Measurements from ENCODE around the gene OTOF. TPM values are rescaled to one million over a fixed set of nuclear protein-coding genes. Genes with fewer than 3 reads are reported as not detected.

The OTOF gene
- total RNA-seq, 1 donor = not detected

DNA sequence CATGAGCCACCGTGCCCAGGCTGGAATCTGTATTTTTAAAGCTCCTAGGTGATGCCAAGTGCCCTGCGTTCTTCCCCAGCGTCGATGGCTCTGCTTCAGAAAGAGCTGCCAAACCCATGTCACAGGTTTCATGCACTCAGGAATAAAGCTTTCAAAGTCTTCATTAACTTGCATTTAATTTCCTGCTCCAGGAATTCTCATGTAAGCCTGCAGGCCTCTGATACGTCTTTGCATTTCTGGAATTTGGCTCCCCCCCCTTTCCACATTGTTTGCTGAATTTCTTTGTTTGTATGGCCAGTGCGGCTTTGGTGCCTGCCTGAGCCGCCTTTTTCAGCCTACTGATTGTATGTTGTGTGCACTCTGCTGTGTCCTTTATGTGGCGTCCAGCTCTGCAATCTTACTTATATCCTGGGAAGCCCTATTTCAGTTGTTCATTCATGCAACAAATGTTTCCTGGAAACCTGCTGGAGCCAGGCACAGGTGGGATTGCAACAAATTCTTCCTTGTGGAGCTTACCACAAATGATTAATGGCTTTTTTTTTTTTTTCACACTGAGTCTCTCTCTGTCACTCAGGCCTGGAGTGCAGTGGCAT, 17.9 kb upstream of the OTOF start:
- Histone ChIP-seq H2AFZ (ENCODE audit: low read length) (no peak overlapping the region), H4K20me1 (ENCODE audit: insufficient read depth, low read length) (no peaks in the 10 kb centered on the region), H3K36me3 (ENCODE audit: insufficient read depth, low read length) (no peaks in the 10 kb centered on the region), H3K27ac (ENCODE audit: low read depth, low read length) (no peak overlapping the region), H3K27me3 (ENCODE audit: insufficient read depth, low read length) (peaks cover 38% of the 10 kb centered on the region), H3K4me3 (ENCODE audit: insufficient read depth, low read length) (no peak overlapping the region), H3K9me3 (ENCODE audit: low read depth, low read length) (no peaks in the 10 kb centered on the region), H3K4me2 (ENCODE audit: insufficient read depth, low read length) (no peak overlapping the region), H3K4me1 (ENCODE audit: insufficient read depth, low read length) (no peaks in the 10 kb centered on the region), H3K79me2 (ENCODE audit: insufficient read depth, low read length) (no peaks in the 10 kb centered on the region)
- no peak for DNase-seq (ENCODE audit: insufficient read length, low spot score, missing footprints)
- no peak for TF ChIP-seq CTCF (IDR thresholded peaks at IDR 0.05; ENCODE audit: extremely low read depth, low read depth, low read length)

DNA sequence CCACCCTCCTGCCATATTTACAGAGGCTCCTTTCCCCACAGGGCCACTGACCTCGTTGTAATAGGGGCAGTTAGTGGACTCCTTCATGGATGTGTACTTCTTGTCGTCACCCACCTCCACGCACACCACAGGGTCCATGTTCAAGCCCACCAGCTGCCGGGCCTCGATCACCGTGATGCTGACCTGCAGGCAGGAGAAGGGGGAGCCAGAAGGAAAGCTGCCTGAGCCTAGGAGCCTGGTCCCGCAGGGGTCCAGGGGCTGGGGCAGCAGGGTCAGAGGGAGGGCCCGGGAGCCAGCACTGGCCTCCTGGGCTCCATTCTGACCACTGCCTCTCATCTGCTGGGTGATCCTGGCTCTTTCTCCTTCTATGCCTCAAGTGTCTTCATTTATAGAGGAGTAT, 17.0 kb upstream of the OTOF start:
- Histone ChIP-seq H3K27me3 (ENCODE audit: insufficient read depth, low read length) (peaks cover 32% of the 10 kb centered on the region), H3K36me3 (ENCODE audit: insufficient read depth, low read length) (no peaks in the 10 kb centered on the region)

DNA sequence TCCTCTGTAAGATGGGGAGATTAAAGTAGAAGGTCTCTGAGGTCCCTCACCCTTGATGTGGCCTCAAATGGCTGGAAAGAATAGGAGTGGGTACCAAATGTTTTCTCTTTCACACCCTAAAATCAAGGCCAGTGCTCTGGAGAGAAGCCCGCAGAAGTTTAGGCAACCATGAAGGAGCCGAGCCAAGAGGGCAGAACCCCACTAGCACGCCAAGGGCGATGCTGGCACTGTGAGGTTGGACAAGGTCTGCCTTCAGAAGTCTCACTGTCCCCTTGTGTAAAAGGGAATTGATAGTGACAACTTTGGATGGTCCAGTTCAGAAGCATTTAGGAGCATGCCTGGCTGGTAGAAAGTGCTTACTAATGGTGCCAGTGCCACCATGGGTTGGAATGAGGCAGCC, 16.3 kb upstream of the OTOF start:
- H3K4me2 ChIP-seq (ENCODE audit: insufficient read depth, low read length) = no peak overlapping the region
- no peak overlapping the region for H3K4me3 ChIP-seq (ENCODE audit: insufficient read depth, low read length)
- no peaks in the 10 kb centered on the region for H3K36me3 ChIP-seq (ENCODE audit: insufficient read depth, low read length)
- H3K79me2 ChIP-seq (ENCODE audit: insufficient read depth, low read length) = no peaks in the 10 kb centered on the region
- no peak for DNase-seq (ENCODE audit: insufficient read length, low spot score, missing footprints)
- no peak overlapping the region for H3K27ac ChIP-seq (ENCODE audit: low read depth, low read length)
- H3K4me1 ChIP-seq (ENCODE audit: insufficient read depth, low read length) = no peaks in the 10 kb centered on the region
- H3K27me3 ChIP-seq (ENCODE audit: insufficient read depth, low read length) = peaks cover 31% of the 10 kb centered on the region
- no peaks in the 10 kb centered on the region for H3K9me3 ChIP-seq (ENCODE audit: low read depth, low read length)
- H2AFZ ChIP-seq (ENCODE audit: low read length) = no peak overlapping the region
- H4K20me1 ChIP-seq (ENCODE audit: insufficient read depth, low read length) = no peaks in the 10 kb centered on the region
- TF ChIP-seq CTCF (IDR thresholded peaks at IDR 0.05; ENCODE audit: extremely low read depth, low read depth, low read length) = no peak

More for the DNA sequence above, 17.0 kb upstream of the OTOF start:
- no peak overlapping the region for H3K4me3 ChIP-seq (ENCODE audit: insufficient read depth, low read length)
- no peaks in the 10 kb centered on the region for H4K20me1 ChIP-seq (ENCODE audit: insufficient read depth, low read length)
- H3K79me2 ChIP-seq (ENCODE audit: insufficient read depth, low read length) = no peaks in the 10 kb centered on the region
- DNase-seq (ENCODE audit: insufficient read length, low spot score, missing footprints) = no peak
- H3K9me3 ChIP-seq (ENCODE audit: low read depth, low read length) = no peaks in the 10 kb centered on the region
- no peak overlapping the region for H3K27ac ChIP-seq (ENCODE audit: low read depth, low read length)
- TF ChIP-seq CTCF (IDR thresholded peaks at IDR 0.05; ENCODE audit: extremely low read depth, low read depth, low read length) = no peak
- no peak overlapping the region for H2AFZ ChIP-seq (ENCODE audit: low read length)
- no peaks in the 10 kb centered on the region for H3K4me1 ChIP-seq (ENCODE audit: insufficient read depth, low read length)
- no peak overlapping the region for H3K4me2 ChIP-seq (ENCODE audit: insufficient read depth, low read length)

GRCh38 chr2:26493566-26493965, 15.6 kb upstream of the OTOF start:
- no peaks in the 10 kb centered on the region for H3K36me3 ChIP-seq (ENCODE audit: insufficient read depth, low read length)
- H3K27ac ChIP-seq (ENCODE audit: low read depth, low read length) = no peak overlapping the region
- no peaks in the 10 kb centered on the region for H3K4me1 ChIP-seq (ENCODE audit: insufficient read depth, low read length)
- peaks cover 24% of the 10 kb centered on the region for H3K27me3 ChIP-seq (ENCODE audit: insufficient read depth, low read length)
- no peak for DNase-seq (ENCODE audit: insufficient read length, low spot score, missing footprints)
- TF ChIP-seq CTCF (IDR thresholded peaks at IDR 0.05; ENCODE audit: extremely low read depth, low read depth, low read length) = no peak
- no peaks in the 10 kb centered on the region for H3K9me3 ChIP-seq (ENCODE audit: low read depth, low read length)
- no peak overlapping the region for H3K4me2 ChIP-seq (ENCODE audit: insufficient read depth, low read length)
- no peaks in the 10 kb centered on the region for H3K79me2 ChIP-seq (ENCODE audit: insufficient read depth, low read length)
- H4K20me1 ChIP-seq (ENCODE audit: insufficient read depth, low read length) = no peaks in the 10 kb centered on the region
- H3K4me3 ChIP-seq (ENCODE audit: insufficient read depth, low read length) = no peak overlapping the region
- H2AFZ ChIP-seq (ENCODE audit: low read length) = no peak overlapping the region

All from osteoblast (primary cell).